Activated CD4-positive, CD25-positive, alpha-beta regulatory T cell (primary cell): ENCODE data around the gene PPP1R27.

Source experiments
- DNase-seq, 4 experiments: peaks; one replicate each; lab custom pipeline; 2025; lab: John Stamatoyannopoulos, UW

The PPP1R27 gene

DNA sequence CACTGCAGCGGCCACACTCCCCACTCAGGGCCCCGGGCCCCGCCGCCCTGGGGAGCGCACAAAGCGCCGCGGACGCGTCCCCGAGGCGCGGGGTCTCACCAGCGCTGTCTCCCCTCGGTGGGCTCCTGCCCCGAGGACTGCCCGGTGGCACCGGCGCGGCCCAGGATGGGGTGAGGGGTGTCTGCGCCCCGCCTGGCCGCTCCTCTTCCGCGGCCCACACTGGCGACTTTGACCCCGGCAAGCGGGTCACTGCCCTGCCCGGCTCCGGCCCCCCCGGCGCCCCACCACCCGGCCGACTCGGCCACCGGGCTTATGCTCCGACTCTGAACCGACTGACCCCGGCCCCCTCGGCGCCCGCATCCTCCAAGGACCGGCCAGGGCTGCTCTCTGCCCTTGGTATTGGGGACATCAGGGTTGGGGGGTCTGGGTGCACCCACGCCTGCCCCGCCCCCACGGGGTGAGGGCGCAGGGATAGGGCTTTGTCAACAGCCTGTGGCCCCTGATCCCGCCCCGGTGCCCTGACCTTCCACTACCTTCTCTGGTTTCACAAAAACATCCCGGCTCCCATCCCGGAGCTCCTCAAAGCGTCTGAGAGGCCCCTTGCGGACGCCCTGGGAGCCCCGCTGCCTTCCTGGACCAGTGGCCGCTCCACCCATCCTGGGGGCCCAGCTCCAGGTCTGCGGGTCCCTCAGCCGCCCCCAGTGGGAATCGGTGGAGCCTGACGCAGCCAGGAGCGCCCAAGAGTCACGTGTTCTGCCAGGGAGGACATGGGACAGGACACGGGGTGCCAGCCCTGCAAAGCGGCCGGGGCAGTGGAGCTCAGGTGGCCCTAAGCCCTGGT, 30.1 kb downstream of the PPP1R27 start:
- no peak for DNase-seq

DNA sequence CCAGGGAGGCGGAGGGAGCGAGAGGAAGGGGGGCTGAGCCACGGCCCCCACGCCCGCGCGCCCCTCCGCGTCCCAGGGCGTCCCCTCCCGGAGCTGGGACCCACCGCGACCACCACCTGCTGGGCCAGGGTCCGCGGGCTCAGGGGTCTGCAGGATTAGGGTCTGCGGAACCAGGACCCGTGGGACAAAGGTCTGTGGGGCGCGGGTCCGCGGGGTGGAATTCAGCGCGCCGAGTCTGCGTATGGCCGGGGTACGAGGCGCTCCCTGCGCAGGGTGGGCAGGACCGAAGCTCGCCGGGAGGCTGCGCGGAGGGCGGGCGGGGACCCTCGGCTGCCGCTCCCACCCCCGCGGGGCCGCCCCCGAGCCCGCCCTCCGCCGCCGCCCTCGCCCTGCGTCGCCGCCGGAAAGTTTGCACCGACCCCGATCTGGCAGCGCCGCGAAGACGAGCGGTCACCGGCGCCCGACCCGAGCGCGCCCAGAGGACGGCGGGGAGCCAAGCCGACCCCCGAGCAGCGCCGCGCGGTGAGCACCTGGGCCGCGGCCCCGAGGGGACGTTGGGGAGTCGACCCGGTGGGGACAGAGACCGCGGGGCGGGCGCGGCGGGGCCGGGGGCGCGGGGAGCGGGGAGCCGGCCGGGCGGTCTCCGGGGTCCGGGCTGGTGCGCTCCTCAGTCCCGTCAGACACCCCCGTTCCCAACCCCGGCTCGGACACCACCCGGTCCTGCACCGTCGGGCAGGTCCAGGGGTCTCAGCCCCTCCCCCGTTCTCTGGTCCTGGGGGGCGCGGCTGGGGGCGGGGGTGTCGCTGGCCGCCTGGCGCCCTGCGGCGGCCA, 30.9 kb downstream of the PPP1R27 start, which contains the start of gene GCGR:
TSS of gene GCGR (plus strand) at position 423 of the 831 bp plus-strand sequence. CDS start 4,869 bp downstream, outside the sequence.
- DNase-seq = no peak

DNA sequence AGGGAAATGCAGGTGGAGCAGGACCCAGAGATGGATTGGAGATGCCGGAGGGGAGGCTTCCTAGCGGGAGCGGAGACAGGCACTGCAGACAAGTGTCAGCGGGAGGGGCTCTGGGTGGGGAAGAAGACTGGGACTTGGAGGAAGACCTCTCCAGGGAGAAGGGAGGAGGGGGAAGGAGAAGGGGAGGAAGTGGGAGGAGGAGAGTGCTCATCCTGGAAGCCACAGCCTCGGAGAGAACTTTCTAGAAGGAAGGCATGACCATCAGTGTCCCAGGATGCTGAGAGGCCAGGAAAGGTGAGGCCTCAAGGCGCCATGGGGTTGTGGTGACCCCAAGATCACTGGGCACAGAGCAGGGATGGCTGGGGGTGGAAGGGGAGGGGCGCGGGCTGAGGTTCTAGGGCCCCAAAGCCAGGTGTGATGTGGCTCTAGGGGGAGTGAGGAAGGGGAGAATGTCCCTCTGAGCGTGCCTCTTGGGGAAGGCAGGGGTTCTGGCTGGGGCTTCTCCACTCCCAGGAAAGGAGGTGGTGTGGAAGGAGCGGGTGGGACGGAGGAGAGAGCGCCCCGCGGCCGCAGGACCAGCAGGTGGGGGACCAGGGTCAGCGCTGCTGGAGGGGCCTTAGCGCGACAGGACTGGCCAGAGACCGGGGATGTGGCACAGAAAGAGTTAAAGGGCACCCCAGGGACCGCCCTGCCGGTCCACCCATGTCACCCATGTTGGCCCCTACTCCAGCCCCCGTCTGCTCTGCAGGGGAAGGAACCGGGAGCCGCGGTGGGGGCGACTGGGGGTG, 31.8 kb downstream of the PPP1R27 start:
- no peak for DNase-seq

DNA sequence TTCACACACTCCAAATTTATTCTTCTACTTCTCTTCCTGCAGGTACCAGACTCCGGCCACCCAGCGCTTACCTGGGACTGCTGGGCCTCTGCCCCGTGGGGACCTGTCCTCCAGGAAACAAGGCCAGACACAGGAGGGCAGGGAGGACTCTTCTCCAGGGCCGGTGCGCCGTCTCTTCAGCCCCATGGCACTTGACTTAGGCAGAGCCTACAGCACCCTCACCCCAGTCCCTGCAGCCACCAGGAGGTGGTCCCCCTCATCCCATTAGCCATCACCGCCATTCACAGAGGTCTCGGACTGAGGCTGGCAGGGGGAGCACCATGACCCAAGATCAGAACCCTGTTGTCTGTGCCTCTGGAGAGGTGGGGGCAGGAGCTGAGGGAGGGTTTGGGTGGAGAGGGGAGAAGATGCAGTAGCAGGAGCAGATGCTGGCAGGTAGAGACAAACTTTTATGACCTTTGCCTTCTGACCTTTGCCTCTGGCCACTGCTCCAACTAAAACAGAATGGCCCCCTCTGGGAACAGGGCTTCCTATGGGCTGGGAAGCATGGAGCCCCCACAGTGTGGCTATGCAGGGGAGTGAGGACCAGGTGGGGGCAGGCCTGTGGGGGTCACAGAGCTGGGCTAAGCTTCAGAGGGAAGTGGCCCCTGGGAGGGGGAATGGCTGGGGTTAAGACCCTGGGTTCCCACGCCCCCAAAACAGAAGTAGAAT, 32.6 kb downstream of the PPP1R27 start:
- DNase-seq = no peak

DNA sequence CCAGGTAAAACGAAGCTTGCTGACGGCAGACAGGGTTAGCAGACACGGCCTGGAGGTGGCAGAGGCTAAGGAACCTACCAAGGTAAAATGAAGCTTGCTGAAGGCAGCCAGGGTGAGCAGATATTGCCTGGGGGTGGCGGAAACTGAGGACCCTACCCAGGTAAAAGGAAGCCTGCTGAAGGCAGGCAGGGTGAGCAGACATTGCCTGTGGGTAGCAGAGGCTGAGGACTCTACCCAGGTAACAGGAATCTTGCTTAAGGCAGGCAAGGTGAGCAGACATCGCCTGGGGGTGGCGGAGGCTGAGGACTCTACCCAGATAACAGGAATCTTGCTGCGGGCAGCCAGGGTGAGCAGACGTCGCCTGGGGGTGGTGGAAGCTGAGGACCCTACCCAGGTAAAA, 33.5 kb downstream of the PPP1R27 start:
- no peak for DNase-seq

DNA sequence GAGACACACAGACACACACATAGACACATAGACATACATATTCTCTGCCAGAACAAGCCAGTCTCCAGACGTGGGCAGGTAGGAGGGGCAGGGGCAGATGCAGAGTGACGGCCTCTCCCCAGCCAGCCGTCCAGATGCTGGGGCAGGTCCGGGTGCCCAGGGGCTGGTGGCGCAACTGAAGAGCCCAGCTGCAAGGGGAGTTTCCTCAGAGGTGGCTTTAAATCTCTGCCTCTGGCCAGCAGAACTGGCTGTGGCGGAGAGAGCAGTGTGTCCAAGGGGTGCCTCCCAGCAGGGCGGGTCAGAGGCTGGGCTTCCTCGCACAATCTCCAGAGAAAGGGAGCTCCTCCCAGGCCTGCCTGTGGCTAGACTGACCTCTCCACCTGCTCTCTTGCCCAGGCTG, 40.3 kb downstream of the PPP1R27 start:
- no peak for DNase-seq

DNA sequence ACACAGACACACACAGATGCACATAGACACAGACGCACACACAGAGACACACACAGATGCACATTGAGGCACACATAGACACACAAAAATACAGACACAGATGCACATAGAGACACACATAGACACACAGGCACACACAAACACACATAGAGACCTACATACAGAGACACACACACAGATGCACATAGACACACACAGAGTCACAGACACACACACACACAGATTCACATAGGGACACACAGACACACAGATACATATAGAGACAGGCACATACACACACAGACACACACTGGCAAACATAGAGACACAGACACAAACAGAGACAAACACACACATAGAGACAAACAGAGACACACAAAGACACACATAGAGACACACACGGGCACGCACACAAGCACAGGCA, 40.8 kb downstream of the PPP1R27 start:
- DNase-seq = no peak

DNA sequence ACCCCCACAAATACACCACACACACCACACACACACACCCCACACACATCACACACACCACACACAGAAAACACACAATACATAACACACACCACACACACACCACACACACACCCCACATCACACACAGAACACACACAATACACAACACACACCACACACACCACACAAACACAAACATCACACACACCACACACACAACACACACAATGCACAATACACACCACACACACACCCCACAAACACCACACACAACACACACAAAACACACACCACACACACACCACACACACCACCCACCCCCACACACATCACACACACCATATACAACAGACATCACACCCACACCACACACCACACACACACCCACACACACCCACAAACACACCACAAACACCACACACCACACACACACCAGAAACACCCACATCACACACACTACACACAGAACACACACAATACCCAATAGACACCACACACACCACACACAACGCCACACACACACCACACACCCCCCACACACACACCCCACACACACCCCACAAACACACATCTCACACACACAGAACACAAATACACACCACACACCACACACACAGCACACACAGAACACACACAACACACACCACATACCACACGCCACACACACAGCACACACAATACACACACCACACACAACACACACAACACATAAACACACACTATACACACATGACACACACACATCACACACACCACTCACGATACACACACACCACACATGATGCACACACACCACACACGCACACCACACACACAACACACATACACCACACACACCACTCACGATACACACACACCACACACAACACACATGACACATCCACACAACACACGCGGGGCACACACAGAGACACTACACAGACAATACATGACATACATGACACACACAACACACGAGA, 41.9 kb downstream of the PPP1R27 start:
- no peak for DNase-seq
